HG03045 (cell line): ENCODE data around the gene LRRC71.

ENCODE experiments used
- ATAC-seq: cut with Tn5 transposase; IDR thresholded peaks from one replicate; pipeline ENCODE4 v1.9.1; 2021; ENCODE audit warnings: mild to moderate bottlenecking, moderate library complexity; ENCODE audit not compliant: unreplicated experiment

LRRC71 gene

DNA sequence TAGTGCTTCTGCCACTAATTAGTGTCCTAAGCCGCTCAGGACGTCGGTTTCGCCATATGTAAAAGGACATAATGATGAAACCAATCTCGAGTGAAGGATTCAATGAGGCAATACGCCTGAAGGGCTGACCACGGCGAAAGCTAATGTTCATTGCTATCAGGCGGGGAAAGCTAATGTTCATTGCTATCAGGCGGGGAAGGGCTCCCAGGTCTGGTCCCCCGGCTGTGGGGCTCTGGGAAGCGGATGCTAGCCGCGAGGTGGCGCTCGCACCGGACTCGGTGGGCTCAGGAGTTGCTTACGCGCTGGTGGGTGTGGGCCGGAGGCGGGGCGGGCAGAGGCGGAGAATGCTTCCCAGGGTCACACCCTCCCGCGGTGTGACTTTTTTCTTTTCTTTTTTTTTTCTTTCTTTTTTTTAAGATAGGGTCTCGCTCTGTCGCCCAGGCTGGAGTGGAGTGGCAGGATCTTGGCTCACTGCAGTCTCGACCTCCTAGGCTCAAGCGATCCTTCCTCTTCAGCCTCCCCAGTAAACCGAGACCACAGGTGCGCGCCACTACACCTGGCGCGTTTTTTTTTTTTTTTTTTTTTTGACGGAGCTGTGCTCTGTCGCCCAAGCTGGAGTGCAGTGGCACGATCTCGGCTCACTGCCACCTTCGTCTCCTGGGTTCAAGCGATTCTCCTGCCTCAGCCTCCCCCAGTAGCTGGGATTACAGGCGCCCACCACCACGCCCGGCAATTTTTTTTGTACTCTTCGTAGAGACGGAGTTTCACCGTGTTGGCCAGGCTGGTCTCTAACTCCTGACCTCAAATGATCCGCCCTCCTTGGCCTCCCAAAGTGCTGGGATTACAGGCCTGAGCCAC lies 28.0 kb upstream of the LRRC71 start:
- no peak for ATAC-seq

DNA sequence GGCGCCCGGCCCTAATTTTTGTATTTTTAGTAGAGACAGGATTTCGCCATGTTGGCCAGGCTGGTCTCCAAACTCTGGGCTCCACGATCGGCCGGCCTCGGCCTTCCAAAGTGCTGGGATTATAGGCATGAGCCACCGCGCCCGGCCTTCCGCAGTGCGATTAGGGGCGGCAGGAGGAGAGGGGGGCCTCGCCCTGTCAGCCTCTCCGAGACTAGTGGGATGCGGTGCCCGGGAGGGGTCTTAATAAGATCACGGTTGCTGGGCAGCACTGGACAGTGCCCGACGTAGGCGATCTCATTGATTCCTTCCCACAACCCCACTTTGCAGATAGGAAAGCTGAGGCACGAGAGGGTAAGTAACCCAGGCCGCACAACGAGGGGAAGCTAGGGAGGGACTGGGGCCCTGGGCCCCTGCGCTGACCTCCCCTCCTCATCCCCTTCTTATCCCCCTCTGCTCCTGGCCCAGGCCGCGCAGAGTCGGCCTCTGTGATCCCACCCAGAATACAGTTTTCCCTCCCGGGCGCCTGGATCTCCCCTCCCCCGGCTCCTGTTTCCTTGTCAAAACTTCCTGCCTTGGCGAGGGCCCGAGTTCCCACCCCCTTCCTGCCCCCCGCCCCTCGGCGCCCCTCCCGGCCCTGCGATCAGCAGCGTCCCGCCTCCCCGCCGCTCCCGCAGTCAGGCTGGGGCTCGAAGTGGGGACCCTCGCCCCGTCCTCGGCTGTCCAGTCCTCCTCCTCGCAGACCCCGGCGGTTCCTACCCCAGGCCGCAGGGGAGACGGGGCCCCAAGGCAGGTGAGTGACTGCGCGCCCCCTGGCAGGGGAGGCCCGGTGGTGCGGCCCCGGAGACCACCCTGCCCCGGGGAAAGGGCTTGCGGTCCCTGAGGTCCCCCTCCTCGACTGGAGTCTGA lies 27.1 kb upstream of the LRRC71 start, which contains the start of gene PEAR1:
Gene PEAR1, plus strand, starts transcription at position 671 of the 906 bp plus-strand sequence. CDS start 10,209 bp downstream, outside the sequence.
- no peak for ATAC-seq

DNA sequence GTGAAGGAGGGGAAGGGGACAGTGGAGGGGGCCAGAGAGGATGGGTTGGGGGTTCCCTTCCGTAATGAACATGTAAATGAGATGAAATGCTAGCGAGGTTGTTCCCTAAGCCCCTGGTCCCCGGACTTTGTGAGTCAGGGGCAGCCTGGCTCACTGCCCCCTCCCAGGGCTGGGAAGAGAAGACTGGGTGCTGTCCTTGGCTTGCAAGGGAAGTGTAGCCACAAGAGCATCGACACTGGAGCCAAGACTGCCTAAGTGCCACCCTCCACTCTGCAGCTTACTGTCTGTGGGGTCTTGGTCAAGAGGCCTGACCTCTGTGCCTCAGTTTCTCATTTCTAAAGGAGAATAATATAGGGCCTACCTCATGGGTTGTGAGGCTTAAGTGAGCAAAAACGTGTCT lies 26.4 kb upstream of the LRRC71 start:
- no peak for ATAC-seq

DNA sequence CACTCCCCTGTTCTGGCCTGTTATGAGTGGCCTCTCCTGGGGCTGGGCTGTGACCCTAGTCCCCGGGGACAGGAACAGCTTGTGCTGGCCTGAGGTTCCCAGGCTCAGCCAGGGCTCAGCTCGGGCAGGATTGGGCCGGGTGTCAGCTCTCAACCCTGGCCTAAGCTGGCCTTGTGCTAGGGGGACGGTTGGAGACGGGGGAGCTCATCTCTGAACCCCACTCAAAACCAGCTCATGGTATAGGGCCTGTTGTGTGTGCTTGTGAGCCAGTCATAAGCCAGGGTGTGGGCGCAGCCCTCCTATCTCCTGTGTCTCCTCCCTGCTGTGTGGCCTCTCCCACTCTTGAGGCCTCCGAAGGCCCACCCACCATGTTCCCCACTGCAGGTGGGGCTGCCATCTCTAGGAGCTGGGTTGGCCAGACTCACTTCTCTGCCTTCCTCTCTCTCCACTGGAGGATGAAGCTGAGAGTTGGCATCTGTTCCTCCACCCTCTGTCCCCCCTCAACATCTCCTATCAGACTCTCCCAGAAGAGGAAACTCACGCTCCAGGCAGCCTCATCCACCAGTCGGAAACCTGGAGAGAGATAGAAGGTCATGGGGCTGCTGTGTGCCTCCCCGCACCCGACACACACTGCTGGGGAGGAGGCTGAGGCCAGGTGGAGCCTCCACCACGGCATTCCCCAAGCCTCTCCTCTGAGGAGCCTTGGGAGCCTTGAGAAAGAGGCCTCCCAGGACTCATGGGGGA lies 25.5 kb upstream of the LRRC71 start:
- no peak for ATAC-seq

DNA sequence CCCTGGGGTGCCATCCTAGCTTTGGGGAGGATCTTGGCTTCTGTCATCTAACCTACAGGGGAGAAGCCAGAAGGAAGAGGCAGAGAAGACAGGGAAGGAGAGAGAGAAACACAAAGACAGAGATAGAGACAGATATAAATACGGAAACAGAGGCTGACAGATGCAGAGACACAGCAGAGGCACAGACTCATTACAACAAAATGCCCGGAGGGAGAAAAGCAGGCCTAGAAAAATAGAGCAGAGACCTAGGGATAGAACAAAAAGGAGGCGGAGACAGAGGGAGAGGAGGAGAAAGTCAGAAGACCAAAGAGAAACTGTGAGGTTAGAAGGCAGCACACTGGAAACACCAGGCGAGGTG lies 25.0 kb upstream of the LRRC71 start:
- ATAC-seq: no peak

DNA sequence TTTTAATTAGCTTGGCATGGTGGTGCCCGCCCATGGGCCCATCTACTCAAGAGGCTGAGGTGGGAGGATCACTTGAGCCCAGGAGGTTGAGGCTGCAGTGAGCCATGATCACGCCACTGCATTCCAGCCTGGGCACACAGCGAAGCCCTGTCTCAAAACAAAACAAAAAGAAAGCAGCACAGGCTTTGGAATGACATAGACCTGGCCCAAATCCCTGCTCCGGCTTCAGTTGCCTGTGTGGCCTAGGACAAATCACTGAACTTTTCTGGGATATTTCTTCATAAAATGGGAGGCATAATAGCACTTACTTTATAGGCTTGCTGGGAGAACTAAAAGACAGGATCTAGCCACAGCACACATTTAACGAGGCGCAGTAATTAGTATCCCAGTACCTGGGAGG lies 24.5 kb upstream of the LRRC71 start:
- ATAC-seq: no peak

DNA sequence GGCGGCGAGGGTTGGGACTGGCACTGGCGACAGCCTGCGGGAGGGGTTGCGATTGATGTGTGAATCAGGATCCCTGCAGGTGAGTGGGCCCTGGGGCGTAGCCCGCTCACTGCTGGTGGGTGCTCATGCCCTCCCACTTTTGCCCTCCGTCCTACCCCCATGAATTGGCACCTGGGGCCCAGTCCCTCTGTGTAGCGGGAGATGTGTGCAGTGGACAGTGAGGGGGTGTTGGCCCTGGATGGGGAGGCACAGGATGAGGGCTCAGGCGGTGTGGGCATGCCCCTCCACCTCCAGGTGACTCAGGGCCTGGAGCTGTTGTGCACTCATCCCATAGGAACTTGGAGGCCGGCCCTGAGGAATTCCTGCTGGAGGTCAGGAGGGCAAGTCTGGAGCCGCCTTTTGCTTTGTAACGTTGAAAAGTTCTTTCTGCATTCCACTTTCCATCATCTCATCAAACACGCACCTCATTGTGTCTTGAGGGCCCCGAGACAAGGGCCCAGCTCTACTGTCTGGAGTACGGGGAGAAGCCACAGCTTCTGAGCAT lies 23.9 kb upstream of the LRRC71 start:
- ATAC-seq: no peak

DNA sequence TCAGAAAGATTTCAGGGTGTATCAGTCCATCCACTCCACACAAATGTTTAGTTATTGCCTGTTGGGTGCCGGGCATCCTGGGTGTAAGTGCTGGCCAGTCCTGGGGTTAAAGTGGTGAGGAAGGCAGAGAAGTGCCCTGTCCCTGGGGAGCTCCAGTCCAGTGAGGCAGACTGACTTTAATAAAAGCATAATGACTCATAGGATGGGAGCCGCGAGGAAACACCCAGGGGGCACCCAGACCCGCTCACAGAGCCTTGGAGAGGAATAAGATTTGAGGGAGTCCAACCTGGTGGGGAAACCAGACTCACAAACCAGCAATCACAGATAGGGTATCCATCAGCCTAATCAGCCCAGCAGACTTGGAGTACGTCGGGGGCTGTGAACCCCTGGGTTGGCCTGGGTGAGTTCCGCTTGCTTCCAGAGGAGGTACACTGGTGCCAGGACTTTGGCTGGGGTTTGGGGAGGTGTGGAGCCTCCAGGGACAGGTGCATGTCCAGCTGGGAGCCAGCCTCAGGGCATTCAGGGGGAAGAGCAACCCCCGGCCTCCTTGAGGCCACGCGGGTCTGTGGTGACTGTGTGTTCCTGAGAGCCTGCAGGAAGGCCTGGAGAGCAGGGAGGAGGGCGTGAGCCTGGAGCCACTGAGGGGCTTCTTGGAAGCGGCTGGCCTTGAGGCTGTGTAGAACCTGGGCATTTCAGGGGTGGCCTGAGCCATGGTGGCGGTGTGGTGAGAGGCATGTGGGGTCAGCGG lies 23.2 kb upstream of the LRRC71 start:
- ATAC-seq: no peak

DNA sequence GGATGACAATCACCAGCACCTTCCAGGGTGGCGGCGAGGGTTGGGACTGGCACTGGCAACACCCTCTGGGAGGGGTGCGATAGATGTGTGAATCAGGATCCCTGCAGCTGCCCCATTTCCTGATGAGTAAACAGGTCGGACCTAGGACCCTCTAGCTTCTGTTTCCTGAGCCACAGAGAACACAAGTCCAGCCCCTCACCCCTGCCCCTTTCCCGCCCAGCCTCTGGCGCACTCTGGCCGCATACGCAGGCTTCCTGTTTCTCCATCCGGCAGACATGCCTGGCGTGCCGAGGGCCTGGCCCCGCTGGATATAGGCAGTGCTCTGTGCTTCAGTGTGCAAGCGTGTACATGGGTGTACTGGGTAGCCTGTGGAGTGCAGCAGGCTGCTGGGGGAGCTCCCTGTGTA lies 22.3 kb upstream of the LRRC71 start:
- no peak for ATAC-seq

DNA sequence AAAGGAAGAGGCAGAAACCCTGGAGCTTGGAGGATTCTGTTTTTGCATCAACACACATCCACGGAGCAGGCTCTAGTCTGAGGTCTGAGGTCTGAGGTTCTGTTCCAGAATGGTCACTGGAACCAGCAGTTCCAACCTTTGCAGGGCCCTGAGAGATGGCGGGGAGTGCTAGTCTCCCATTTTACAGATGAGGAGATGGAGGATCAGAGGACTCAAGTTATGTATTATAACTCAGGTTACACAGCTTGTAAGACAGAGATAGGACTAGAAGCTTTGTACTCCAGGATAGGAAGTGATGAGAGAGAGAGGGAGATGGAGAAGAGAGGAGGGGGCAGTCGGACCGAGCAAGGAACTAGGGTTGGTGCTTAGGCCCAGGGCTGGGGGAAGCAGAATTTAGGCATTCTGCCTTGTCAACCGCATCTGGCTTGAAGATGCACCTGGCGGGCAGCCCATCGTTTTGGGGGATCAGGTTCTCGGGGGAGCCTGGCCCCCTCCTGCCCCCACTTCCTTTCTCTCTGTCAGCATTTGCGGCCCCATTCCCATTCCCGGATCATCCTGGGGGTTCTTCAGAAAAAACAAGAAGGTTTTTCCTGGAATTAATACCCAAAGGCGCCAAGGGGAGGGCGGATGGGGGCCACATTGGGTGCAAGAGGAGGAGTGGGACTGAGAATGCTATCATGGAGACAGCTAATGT lies 21.3 kb upstream of the LRRC71 start:
- ATAC-seq: no peak

DNA sequence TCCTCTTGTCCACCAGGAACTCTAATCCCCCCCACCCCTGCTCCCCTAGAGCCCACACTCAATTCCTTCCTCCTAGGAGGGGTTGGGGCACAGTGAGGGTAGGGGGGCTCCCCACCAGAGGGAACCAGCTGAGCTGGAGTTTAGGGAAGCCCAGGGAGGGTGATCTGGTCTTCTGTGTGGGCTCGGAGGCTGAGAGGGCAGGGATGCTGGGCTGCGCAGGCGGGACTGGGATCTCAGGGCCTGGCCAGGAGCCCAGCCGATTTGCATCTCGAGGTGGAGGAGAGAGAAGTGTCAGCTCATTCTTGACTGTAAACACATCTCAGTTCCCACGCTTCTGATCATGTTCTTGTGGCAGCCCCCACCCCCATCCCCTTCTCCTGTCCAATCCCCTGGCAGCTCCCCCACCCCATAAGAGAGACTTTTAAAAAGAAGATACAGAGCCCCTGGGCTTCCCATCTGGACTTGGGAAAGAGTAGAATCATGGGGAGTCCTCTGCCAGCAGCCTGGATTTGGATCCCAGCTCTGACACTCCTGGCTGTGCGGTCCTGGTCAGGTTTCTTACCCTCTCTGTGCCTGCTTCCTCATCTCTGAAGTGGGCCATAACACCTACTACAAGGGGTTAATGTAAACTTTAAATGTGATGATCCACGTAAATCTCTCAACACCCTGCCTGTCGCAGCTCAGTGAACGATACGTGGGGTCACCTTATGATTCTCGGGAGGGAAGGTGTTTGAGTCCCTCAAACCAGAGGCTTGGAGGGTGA lies 20.3 kb upstream of the LRRC71 start:
- ATAC-seq: no peak

DNA sequence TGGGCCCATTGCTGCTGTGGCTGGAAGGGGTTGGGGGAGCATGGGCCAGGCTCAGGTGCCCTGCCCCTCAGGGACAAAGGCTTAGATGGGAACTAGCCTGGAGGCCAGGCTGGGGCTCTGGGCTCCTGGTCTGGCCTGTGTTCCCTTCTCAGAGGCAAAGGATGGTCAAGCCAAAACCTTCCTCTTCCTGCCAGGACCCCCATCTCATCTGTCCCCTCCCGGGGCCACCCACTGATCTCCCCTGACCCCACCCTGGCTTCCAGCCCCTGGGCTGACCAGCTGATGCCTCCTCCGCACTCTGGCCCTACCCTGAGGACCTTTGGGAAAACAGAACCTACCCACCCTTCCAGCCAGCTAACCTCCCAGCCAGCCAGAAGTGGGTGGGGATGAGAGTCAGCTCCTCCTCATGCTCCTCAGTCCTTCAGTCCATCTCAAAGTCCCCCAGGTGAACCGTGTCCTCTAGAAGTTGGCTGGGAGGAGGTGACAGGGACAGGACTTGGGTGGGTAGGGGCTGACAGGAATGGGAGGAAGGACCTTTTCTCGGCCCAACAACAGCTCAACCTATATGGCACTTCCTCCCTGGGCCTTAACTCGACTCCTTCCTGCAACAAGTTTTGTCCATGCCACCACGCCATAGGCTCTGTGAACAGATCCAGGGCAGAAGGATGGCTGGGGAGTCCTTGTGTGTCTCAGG lies 19.4 kb upstream of the LRRC71 start:
- ATAC-seq: no peak

DNA sequence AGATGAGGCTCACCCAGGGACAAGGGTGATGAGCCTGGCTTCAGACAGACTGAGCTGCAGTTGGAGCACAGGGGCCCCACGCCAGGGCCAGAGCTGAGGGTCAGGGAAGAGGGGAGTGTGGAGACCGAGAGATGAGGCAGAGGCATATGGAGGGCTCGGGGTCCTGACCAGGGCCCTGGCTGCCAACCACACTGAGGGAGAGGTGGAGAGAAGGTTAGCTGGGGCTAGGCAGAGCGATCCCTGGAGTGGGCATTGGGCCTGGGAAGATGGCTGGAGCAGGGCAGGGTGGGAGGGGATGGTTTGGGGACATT lies 18.9 kb upstream of the LRRC71 start:
- no peak for ATAC-seq

DNA sequence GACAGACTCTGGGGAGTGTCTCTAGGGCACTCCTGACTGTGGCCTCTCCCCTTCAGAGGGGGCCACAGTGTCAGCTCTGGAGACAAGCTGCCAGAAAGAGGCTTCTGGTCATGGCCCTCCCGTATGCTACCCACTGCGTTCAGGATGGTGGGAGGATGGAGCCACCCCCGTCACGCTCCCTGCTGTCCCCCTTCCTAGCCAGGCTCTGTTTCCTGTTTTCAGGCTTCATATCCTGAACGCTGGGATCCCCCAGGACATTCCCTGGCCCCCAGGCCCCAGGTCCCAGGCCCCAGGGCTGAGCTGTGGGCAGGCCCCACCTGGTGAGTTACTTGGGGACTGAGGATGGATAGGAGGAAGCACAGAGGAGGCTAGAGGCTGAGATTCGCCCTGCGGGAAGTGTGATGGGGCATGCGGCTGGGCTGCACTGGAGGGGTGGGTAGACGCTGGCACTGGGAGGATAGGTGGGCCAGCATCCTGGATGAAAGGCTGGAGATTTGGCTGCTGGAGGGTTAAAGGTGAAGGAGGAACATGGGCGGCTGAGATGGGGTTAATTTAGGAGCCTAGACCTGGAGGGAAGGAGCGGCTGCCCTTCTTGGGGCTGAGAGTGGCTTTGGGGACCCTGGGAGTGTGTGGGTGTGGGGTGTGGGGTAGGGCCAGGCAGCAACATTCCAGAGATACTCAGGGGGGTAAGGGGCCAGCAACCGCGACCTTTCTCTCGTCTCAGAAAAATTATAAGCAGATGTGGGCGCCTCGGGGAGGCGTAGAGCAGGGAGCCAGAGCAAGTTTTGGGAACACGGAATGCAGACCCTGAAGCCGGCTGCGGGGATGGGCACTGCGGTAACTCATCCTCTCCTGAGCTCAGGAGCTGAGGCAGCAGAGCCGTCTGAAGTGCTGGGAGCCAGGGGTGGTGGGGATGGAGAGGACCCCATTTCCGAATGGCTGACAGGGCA lies 18.2 kb upstream of the LRRC71 start:
- no peak for ATAC-seq

DNA sequence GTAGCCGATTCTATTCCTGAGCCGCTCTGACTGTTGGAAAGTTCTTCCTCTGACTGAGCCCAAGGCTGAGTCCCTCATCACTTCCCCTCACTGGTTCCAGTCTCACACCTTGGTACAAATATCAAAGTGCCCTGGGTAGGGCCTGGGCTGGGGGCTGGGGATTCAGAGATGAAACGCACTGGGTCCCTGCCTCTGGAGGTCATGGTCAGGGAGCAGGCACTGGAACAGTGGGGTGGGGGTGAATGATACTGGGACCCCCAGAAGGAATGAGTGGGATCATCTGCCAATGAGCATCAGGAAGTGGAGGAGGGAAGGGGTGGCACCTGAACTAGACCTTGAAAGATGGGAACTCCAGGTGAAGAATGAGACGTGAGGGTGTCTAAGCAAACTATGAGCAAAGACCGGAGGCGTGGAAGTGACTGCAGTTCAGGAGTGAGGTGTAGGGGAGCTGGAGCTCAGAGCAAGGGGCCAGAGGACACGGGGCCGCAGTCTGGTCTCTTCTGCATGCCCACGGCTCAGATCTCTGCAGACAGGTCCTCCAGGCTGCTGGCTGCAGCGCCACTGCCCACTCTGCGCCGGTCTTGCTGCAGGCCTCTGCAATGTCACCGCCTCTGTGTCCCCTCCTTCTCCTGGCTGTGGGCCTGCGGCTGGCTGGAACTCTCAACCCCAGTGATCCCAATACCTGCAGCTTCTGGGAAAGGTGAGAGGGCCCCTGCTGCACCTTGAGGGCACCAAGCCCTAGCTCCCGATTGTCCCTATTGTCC lies 16.9 kb upstream of the LRRC71 start:
- ATAC-seq: no peak

DNA sequence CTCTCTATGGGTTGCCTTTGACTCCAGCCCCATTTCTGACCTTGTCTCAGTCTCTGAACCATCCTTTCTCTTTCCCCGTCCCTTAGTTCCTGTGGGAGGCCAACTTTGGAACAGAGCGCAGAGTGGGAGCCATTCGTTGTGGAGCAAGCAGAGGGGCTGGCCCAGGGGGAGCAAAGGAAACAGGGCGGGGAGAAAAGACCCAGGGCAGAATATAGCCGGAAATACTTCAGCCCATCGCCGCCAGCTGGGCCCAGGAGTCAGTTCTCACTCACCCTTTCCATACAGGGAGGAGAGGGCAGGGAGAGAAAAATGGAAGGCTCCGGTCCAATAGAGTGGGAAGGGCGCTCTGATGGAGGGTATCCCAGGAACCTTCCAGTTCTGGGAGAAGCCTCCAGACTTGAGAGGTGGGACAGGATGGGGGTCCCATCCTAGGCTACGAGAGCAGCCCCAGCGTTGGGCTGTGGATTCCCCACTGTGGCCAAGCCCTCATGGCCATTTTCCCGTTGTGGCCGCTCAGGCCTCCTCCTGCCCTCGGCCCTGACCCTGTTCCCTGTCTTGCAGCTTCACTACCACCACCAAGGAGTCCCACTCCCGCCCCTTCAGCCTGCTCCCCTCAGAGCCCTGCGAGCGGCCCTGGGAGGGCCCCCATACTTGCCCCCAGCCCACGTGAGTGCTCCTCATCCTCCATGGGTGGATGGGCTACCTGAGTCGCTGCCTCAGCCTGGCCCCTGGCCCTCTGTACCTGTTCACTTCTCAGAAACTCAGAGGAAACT lies 16.1 kb upstream of the LRRC71 start:
- no peak for ATAC-seq
